GM13976 (cell line): ENCODE measurements around the gene PARD3.

Experiments
- DNase-seq: peaks from one replicate; pipeline ENCODE4 v3.0.0; 2012; ENCODE audit warnings: low spot score
- in situ Hi-C: fragments of 300-500 bp; cut with MboI; formaldehyde crosslinking; loops from one replicate; pipeline ENCODE4 v1.12.0; 2022; ENCODE audit warnings: low sequenced_read_pairs, mixed read lengths, inconsistent platforms; ENCODE audit not compliant: unreplicated experiment
- TF ChIP-seq, protein P1 (sequence below): IDR thresholded peaks from 2 replicates; pipeline ENCODE4 v1.5.1; 2012; ENCODE audit warnings: borderline replicate concordance, mild to moderate bottlenecking; ENCODE audit not compliant: insufficient read depth; ENCODE audit errors: extremely low read depth, missing control alignments, control extremely low read depth

PARD3 gene

DNA sequence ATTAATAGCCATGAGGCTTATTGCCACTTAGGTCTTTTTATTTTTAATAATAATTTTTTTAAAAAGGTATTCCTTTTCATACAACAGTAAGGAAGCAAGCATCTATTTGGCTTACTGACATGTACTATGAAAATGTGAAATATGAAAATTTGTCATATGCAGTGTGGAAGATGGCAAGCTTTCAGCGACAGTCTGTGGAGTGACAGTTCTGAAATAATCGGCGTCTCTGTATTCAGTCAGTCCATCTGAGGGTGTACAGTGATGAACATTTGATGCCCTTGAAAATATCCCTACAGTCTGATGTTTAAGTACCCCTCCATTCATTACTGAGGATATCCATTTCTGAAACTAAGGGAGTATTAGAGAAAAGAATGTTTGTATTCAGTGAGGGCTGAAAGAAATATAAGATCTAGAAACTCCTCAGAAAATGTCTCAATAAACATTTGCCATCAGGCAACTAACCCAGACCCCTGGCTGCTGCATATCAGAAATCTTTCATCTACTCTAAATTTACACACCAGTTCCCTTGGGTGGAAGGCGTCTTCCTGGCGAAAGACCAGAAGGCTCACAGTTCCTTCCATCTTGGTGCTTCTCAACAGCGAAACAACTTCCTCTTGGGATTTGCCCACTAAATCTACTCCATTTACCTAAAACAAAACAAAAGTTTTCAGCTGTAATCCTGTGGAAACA is 440.6 kb downstream of the PARD3 start:
- no peak for DNase-seq
- TF ChIP-seq, protein P1, sequence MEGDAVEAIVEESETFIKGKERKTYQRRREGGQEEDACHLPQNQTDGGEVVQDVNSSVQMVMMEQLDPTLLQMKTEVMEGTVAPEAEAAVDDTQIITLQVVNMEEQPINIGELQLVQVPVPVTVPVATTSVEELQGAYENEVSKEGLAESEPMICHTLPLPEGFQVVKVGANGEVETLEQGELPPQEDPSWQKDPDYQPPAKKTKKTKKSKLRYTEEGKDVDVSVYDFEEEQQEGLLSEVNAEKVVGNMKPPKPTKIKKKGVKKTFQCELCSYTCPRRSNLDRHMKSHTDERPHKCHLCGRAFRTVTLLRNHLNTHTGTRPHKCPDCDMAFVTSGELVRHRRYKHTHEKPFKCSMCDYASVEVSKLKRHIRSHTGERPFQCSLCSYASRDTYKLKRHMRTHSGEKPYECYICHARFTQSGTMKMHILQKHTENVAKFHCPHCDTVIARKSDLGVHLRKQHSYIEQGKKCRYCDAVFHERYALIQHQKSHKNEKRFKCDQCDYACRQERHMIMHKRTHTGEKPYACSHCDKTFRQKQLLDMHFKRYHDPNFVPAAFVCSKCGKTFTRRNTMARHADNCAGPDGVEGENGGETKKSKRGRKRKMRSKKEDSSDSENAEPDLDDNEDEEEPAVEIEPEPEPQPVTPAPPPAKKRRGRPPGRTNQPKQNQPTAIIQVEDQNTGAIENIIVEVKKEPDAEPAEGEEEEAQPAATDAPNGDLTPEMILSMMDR: no peak
- in situ Hi-C loops: no loop called here

DNA sequence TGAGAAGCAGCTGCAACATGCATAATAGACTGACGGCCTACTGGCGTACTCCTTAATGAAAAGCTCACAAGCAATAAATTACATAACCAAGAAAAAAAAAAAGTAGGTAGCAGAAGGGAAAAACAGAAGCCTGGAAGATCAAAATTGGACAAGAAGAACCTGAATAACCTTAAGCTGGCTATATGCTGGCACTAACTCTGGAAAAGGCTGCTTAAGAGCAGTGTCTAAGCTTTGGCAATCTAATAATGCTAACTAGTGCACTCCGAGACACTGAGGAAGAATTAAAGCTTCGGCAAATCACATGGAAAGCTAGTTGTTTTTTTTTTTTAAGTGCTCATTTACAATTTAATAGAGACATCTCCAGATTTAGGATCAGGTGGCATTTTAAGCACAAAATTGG is 441.9 kb downstream of the PARD3 start:
- in situ Hi-C loops: no loop called here
- TF ChIP-seq, protein P1: no peak
- DNase-seq: no peak

DNA sequence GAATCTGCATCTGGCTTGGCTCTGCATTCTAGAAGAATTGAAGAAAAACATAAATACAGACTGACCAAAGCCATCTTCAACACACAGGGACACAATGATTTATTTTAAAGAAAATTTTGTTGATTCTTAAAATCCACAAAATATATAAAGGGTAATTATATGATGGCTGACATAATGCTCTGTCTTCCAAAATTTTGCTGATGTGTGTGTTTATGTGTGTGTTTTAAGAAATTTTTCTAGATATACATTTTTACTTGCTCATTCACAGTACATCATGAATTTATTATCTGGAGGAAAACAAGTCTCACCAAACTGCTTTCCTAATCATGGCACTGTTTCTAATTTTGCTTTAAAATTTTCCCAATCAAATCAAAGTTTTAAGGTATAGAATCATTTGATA is 442.6 kb downstream of the PARD3 start:
- TF ChIP-seq, protein P1: no peak
- DNase-seq: no peak
- in situ Hi-C loops: no loop called here

DNA sequence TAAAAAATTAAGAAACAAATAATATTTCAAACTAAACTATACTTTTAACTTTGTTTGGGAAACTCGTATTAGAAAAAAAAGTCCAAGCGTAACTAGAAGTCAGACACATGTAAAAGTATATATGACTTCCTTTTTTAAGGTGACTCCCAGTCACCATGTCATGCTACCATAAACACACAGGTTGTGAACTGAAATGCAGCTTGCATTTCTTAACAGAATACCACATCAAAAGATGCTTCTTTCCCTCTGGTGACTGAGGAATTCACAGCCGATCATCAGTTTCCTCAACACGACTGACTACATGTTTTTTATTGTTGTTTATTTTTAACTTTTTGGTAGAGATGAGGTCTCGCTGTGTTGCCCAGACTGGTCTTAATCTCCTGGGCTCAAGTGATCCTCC is 445.0 kb downstream of the PARD3 start:
- in situ Hi-C loops: no loop called here
- TF ChIP-seq, protein P1: no peak
- no peak for DNase-seq

DNA sequence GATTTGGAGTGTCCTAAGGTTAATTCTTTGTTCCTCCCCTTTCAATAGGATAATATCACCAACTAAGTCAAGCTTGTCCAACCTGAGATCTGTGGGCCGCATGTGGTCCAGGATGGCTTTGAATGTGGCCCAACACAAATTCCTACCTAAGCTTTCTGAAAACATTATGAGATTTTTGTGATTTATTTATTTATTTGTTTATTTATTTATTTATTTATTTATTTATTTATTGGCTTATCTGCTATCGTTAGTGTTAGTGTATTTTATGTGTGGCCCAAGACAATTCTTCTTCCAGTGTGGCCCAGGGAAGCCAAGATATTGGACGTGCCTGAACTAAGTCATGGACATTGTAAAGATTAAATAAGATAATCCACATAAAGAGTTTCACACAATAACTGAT is 446.0 kb downstream of the PARD3 start:
- no peak for DNase-seq
- TF ChIP-seq, protein P1: no peak
- in situ Hi-C loops: no loop called here

DNA sequence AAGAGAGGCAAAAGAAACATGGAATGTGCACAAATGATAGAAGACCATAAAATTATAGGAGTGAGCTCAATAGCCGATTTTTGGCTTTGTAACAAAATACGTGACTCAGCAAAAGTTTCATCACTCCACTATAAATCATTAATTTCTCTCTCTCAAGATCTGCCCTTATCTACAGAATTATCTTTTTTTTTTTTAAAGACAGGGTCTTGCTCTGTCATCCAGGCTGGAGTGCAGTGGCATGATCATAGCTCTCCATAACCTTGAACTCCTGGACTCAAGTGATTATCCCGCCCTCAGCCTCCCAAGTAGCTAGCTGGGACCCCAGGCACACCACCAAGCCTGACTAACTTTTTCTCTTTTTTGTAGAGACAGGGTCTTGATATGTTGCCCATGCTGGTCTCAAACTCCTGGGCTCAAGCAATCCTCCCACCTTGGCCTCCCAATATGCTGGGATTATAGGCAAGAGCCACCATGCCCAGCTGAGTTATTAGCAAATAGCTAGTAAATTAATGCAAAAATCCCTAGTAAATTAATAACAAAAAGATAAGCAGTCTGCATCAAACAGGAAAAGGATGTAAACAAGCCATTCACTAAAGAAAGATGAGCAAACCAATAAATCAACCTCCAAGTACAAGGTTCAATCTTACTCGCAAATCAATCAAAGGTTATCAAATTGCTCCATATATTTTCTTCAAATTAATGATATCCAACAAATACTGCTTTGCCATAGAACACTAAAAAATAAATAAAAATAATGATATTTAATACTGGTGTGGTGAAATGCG is 450.7 kb downstream of the PARD3 start:
- no peak for DNase-seq
- in situ Hi-C loops: no loop called here
- TF ChIP-seq, protein P1: no peak
